CD4-positive, alpha-beta T cell treated with Interleukin-15 for 1 hour (primary cell): Measurements from ENCODE around the gene TUBE1.
"Not testable (repeated sequence)": the region's sequence is repeated elsewhere in the genome, so short reads cannot be mapped to it uniquely, and the experiment has no call there.

Experiments
- DNase-seq: peaks from one replicate; pipeline ENCODE4 v3.0.0-alpha.2; 2020

The TUBE1 gene, protein sequence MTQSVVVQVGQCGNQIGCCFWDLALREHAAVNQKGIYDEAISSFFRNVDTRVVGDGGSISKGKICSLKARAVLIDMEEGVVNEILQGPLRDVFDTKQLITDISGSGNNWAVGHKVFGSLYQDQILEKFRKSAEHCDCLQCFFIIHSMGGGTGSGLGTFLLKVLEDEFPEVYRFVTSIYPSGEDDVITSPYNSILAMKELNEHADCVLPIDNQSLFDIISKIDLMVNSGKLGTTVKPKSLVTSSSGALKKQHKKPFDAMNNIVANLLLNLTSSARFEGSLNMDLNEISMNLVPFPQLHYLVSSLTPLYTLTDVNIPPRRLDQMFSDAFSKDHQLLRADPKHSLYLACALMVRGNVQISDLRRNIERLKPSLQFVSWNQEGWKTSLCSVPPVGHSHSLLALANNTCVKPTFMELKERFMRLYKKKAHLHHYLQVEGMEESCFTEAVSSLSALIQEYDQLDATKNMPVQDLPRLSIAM

DNA sequence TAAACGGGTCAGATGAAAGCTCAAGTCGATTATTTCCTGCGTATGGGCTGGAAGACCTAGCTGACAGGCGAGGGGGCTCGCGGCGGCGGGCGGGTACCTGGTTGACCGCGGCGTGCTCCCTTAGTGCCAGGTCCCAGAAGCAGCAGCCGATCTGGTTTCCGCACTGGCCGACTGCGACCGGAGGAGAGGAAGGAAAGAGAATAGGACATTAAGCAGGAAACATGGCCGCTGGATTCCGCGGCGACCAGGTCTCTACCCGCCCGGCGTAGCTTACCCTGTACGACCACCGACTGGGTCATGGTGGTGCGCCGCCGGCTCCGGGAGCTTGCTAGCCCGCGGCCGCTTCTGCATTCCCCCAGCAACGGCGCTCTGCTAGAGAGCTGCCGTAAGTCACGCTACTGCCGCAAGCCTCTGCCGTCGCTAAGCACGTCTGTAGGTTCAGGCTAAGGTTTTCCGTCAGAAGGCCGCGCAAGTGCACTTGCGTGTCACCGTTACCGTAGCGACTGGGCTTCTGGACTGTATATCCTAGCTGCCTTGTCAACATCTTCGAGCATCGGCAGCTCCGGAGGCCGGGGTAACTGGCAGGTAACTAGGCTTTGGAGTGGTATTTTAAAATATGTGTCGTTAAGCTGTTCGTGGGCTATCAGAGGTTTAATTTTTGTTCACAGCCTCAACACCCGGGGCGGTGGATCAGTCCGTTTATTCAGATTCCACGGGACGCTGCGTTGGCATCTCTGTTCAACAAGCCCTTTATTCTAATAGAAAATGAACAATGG, at the start of gene TUBE1, which contains the start of gene FAM229B:
Gene TUBE1, minus strand, starts transcription at position 347 of the 776 bp plus-strand sequence. Its CDS starts 48 bp downstream, at position 299.
Gene FAM229B, plus strand, starts transcription at position 456 of the 776 bp plus-strand sequence. CDS start 11,693 bp downstream, outside the sequence.
- peak; percentile 96 for DNase-seq

DNA sequence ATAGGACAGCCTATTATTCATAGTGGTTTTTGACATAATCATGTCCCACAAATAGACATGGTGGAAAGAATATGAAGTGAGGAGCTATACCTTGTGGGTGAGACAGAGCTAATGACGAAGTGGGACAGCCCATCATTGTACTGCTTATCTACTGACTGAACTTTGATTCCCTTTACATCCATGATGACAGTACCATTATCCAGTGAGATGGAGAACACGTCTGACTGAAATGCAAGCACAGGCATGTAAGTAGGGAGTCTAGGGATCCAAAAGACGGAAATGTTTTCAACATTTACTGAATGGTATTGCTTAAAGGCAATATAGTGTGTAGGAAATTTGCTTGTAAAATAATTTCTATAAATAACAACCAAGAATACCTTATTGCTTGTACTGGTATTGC, 43.6 kb upstream of the TUBE1 start:
- DNase-seq: no peak

DNA sequence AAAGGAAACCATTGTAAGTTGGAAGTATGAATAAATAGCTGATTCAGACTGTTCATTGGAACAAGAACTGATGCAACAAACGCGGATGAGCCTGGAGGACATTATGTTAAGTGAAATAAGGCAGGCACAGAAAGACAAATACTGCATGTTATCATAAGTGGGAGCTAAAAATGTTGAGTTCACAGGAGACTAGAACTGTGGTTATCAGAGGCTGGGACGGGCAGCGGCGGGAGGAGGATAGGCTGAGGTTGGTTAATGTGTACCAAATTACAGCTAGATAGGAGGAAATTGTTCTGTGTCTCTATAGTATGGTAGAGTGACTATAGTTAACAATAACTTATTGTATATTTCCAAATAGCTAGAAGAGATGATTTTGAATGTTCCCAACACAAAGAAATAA, 40.9 kb upstream of the TUBE1 start:
- DNase-seq: no peak

DNA sequence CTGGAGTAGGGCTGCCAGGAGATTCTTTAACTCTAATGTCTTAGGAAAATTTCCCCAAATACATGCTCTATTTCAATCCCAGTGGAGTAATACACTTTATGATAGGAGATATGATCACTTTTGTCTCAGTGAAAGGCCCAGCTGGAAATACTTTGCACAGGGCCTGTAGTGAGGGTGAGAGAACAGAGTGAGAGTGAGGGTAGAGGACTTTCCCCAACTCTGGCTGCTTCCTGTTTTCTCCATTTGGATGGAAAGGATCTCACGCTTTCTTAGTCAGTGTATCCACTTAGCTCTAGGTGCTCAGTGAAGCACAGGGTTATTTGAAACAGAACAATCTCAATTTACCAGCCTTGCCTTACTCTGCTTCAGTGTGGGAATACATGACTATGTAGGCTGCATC, 36.7 kb upstream of the TUBE1 start:
- no peak for DNase-seq

DNA sequence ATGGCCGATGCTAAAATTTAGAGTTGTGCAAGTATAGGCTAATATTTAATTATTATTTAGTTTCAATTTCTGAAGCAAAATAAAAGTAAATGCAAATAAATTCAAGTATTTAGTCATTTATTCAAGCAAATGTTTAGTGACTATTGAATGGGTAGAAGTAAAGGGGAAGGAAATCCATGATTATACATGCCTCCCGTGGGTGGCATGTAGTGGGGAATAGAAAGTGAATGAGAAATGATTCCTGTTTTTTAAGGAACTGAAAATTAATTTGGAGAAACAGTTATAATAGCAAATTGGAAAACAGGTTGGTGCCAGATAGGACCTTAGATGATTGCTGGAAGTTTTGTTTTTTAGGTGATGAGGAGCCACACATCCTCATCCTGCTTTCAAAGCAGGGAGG, 35.5 kb upstream of the TUBE1 start:
- DNase-seq: no peak

DNA sequence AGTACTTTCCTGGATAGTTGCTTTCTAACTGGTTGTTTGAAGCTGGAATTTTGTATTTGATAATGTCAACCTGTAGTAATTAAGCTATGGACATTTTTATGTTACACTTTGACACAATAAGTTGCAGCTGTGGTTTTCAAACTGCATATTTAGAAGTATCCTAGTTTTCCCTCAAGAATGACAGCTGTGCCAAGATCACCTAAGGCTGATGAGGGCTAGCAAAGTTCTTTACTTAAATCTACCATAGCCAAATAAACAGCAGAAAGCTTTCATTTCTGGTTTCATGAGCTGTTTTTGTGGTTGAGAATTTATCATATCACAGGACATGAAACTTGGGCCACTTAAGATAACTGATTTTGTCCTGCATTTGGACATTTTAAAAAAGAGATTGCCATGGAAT, 30.8 kb upstream of the TUBE1 start:
- no peak for DNase-seq

DNA sequence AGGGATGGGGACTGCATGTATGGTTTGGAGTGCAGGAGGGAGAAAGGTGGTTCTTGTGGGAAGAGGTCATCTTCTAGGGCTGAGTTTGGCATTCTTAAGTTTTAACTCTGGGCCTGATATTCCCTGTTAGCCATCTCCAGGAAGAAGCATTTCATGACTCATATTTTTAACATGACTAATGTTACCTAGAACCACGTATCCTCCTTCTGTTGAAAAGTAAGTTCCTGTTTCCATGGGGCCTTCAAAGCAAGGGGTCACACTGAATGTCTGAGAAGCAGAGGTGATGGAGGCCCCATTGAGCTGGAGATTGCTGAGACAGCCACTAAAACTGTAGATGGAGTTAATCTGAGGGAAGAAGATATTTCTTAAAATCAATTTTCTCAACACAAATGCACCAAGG, 30.3 kb upstream of the TUBE1 start:
- no peak for DNase-seq

DNA sequence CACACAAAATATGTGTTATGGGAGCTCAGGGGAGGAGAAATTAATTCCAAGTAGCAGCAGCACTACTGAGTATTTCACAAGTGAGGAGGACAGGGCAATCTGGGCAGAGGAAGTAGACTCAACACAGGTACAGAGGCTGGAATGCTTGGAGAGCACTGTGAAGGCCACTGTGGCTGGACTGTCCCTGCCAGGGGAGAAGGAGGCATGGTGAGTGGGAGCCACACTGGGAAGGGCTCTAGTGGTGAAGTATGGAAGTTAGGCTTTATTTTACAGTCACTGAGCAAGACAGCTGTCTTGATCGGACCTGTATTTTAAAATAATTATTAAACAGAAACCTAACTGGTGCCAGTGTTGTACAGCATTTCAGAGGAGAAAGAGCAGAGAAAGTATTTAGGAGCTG, 28.9 kb upstream of the TUBE1 start:
- DNase-seq: no peak

DNA sequence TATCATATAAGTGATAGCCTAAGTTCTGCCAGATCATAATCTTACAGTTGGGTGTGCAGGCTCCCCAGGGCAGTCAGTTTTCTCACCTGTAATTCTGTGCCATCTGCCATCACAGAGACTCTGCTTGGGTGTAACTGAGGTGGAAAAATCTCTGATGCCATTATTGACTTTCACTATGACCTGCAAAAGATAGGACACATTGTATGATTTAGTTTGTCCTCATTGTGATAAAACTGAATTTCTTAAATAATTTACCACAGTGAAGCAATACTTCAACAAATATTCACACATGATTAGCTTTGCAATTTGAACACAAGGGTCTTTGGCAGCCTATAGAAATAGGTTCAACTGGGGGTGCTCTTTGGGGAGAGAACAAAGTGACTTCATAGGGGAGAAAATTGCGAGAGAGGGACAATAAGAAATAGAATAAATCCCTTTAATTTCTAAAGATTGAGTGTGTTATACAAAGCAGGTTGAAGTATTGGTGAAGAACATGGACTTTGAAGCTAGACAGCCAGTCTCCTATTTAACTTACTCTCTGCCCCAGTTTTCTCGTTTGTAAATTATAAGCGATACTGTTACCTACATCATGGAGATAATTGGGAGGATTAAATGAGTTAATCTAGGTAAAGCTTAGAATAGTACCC, 27.4 kb upstream of the TUBE1 start:
- DNase-seq: no peak

DNA sequence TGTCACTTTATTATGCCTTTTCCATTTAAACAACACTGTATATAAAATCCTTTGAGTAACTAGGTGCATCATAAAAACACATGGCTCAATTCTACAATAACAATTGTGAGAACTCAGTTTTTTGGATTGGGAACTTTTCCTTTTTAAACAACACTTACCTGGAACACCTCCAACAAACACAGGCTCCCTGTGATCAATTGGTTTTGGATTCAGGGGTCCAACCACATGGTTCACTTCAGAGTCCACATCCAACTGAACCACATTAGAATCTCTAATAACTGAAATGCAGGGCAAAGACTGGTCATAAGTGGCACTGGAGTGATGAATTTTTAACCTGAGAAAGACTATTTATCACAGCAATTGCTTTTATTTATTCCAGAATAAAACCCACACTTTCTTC, 26.6 kb upstream of the TUBE1 start:
- no peak for DNase-seq

DNA sequence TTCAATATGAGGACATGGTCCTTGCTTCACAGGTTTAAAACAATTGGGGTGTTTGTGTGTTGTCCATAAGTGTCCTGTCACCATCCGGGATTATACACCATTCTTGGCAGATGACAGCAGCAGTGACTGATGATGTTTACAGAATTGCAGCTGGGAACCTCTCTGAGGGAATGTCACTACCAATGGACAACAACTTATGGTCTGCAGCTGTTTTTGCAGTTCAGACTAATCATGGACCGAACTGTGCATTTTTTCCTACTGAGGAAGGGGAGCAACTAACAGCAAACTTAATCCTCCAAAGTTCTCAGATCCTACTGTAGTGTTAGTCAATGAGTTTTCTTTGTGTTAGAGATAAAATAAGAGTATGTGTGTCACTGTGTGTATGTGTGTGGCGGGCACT, 26.1 kb upstream of the TUBE1 start:
- no peak for DNase-seq

DNA sequence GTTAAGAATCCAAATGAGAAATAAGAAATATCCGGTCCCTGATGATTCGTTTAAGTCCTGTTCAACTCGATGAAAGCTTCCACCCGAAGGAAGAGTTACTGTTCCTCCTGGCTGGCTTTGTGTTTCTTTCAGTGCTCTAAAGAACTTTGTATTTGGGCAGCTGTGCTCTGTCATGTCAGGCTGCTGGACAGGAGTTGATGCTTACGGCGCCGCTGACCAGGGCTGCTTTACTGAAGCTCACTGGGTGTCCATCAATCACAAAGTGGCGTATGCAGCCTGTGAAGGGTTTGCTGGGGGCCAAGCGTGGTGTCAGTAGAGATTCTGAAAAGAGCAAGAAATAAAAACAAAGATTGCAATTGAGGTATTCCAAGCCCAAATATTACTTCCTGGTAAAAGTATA, 22.0 kb upstream of the TUBE1 start:
- no peak for DNase-seq

DNA sequence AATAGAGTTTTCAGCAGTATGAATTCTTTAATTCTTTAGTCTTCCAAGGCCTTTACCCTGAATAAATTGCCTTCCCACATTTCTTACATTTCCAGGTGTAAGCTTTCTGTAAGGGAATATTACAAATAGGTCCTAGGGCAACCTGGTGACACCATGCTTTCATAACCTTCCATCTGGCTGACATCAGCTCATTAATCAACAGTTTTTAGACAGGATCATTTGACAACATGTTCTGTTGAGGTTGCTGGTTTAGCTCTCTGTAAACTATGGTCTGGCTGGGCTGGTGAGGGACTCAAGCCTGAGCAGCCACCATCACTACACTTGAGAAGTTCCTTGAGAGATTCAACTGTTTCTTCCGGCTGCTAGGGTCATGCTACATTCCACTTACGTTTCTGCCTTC, 19.3 kb upstream of the TUBE1 start:
- DNase-seq: no peak

DNA sequence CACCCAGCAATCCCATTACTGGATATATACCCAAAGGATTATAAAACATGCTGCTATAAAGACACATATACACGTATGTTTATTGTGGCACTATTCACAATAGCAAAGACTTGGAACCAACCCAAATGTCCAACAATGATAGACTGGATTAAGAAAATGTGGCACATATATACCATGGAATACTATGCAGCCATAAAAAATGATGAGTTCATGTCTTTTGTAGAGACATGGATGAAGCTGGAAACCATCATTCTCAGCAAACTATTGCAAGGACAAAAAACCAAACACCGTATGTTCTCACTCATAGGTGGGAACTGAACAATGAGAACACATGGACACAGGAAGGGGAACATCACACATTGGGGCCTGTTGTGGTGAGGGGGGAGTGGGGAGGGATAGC, 18.7 kb upstream of the TUBE1 start:
- DNase-seq: not testable (repeated sequence)

DNA sequence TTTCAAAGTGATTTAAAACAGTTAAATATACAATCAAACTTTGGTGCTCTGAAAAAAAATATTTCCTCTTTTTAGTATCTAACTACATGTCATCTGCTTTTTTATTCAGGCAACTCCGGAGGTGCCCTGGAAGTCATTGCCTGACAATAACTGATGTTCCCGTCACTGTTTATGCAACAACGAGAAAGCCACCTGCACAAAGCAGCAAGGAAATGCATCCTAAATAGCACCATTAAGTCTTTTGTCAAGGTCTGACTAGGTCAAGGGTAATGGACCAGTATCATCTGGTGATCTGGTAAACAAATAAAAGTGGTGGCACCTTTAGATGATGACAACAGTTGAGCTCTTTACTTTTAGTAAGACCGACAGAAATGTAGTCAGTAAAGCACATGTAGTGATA, 13.3 kb upstream of the TUBE1 start:
- no peak for DNase-seq

DNA sequence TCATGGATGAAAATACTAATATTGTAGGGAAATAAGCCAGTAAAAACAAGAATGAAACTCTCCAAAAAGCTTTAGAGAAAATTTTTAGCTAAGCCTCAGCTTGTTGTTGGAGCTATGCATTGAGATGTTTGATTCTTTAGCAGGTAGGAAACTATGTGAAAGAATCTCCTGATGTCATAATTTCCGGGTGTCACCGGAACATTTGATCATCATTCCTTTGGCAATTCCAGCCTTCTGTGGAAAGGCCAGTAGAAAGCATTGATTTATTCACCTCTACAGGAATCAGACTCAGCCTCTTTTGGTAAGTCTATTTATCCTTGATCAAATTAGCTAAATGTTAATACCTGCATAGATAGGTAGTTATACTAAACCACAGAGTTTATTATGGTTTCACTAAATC, 9.6 kb upstream of the TUBE1 start:
- DNase-seq: no peak

DNA sequence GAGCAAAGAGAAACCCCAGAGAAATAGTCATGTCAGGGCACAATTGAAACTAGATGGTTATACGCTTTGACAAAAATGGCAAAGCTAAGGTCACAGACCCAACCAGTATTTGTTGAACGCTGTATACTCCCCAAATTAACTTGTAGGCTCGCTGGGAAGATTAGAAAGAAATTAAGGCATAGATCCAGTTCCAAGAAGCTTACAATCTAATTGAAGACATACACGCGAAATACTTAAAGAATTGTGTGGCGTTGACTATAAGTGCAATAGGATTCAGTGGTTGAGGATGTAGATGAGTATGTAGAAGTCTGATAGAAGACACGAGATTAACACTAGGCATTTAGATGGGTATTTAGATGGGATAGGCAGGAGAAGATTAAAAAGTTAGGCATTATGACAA, 634 bp upstream of the TUBE1 start:
- no peak for DNase-seq

DNA sequence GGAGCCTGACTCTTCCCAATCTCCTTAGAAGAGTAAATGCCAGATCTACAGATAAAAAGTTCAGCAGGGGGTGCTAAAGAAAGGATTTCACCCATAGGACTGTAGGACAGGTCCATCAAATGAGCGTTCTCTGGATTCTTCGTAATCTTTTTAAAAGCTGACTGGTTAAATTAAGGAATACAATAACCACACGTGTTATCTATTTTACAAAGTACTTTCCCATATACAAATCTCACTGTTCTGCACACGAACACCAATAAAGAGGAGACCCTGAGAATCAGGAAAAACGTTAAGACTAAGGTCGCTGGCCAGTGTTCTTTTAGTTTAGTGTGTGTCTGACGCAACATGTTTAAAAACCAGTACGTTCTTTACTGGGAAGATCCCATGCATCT, 542 bp downstream of the TUBE1 start:
- DNase-seq: no peak

DNA sequence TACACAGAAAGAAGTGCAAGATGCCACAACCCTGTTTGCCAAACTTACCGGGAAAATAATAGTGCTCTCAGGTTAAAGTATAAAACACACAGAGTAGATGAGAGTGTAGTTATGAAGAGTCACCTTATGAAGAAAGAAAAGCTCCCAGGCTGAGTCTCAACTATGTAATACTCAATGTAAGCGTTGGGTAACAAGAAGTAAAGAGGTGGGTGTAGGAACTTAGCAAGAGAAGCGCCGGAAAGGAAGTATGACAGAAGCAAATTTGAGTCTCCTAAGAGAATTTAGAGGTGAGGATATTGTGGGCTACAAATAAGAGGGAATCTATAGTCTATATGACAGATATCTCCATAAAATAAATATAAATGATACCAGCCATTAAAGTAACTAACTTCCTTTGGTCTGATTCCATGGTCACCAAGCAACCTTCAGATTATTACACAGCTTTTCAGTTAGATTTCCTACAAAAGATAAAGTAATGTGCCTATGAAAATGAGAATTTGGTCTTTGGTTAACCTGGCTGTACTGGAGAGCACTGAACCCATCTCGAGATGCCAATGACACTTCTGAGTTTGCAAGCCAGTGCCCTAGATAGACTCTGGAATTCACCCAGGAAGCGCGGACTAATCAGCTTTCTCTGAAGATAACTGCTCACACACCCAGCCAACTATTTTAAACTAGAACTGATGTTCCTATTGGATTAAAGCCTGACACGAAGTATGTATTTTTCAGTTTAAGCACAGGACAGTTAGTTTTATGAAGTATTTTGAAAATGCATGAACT, 1.8 kb downstream of the TUBE1 start:
- no peak for DNase-seq

DNA sequence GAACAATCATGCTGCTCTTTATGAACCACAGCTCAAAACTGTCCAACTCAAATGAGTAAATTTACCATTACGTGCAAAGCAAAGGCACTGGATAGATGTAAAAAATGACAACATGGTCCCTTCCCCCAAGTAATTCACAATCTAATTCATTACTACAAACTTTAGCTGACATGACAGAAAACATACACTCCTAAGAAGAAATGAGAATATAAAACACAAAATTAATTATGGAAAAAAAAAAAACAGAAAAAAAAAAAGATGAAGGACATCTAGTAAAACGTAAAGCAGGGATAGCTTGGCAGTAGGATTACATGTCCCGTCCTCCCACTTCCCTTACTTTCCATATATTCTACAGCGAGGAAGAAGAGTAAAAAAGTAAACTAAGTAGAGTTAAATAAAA, 5.7 kb downstream of the TUBE1 start:
- no peak for DNase-seq

DNA sequence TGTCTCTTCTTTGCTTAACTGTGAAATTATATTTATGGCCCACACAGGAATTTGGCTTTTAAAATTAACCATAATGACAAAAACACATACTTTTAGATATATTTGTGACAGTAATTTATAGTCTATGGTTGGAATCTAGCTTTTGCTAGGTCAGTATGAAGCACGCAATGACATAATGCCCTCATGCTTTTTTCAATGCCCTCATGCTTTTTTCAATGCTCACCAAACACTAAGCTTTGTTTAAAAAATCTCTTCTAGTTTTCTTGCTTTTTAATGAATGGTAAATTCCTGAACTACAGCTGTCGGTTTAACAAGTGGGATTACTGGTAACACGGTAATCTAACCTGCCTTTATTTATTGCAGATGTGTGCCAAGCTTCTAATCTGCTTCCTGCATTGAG, 20.7 kb downstream of the TUBE1 start:
- no peak for DNase-seq

DNA sequence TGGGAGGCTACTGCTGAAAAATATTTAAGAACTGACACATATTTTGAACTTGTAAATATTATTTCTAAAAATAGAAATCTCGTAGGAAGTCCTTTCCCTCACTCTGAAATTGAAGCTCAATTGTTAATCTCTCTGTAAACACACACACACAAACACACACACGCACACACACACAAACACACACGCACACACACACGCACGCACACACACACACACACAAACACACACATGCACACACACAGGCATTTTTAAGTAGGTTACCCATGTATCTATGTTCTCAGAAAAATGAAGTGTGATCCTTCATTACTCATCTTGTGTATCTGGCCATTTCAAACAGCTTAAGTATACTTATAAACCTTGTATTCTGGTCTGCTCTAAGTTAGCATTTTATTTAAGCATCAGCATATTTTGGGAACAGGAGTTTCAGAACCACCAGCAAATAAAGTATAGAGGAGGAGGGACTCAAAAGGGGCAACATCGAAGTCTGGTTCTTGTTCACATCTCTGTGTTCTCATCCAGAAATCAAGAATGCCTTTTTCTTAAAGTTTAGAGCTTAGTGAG, 21.8 kb downstream of the TUBE1 start:
- DNase-seq: no peak

DNA sequence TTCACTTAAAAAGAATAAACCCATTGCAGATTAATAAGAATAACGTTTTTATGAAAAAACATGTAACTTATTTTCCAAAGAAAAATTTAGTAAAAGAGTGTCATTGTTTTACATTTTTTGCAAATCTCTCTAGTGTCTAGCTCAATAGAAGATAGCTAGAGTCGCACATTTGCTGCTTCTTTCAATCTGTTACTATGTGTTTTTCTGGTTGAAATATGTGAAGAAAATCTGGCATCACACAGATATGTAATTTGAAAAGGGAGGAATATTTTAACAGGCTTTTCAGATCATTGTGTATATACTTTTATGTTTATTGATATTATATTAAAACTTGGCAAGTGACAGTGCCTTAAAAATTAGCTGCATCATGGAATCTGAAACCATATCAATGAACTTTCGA, 24.3 kb downstream of the TUBE1 start:
- DNase-seq: no peak
